Measurements from ENCODE around the gene KCNG4. TPM values are rescaled to one million over a fixed set of nuclear protein-coding genes. Genes with fewer than 3 reads are reported as not detected.
"Not testable (repeated sequence)": the region's sequence is repeated elsewhere in the genome, so short reads cannot be mapped to it uniquely, and the experiment has no call there.

KCNG4 gene
- total RNA-seq, 2 experiments from 2014 or later = not detected

DNA sequence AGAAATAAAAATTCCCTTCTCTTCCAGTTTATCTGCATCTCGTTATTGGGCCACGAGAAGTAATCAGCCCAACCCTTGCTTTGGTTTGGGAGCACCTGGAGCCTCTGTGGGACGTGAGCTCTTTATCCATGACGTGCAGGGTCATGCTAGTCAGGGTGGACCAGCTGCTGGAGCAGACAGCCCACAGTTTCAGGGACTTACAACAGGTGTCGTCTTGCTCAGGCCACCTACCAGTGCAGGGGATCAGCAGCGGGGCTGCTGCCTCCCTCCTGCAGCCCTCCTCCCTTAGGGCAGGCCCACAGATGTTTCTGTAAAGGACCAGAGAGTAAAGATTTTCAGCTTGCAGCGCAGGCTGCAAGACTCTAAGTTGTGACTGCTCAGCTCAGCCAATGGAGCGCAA, 31.9 kb downstream of the KCNG4 start:
- H3K4me1 Mint-ChIP-seq (ENCODE audit: low read depth) = peaks cover 2% of the 10 kb centered on the region
- no peak overlapping the region for H3K27ac Mint-ChIP-seq
- no peak for ATAC-seq
- POLR2A ChIA-PET = no interaction called here
- no peak for DNase-seq
- intact Hi-C loops (cut with micrococcal nuclease) = no loop called here
- H3K9me3 Mint-ChIP-seq = no peaks in the 10 kb centered on the region
- no peak for TF ChIP-seq CTCF (IDR thresholded peaks at IDR 0.05)
- no peaks in the 10 kb centered on the region for H3K27me3 Mint-ChIP-seq
- no peaks in the 10 kb centered on the region for H3K36me3 Mint-ChIP-seq (ENCODE audit: low read depth)
- CTCF ChIA-PET = interaction anchor here (1.3 to 1.4 kb wide), 2 partner anchors 14 to 120 kb away, joined by 3 read pairs; no protein-coding TSS in a partner anchor
- H3K4me3 Mint-ChIP-seq = no peak overlapping the region

DNA sequence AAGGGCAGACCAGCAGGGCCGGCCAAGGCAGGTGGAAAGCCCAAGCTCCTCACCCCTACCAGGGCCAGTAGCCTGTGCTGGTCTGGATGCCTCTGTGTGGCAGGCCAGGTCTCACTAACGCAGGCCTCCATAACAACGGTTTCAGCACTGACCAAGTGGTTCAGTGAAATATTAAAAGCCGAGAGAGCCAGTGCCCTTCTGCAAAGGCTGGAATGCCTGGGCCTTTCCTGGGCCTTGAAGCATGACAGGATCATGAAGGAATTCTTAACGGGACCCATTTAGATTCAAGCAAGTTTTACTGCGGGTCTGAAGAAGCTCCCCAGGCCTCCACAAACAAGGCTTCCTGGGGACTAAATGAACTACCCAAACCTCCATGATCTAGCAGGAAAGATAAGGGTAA, 32.6 kb downstream of the KCNG4 start:
- Mint-ChIP-seq H3K36me3 (ENCODE audit: low read depth) (no peaks in the 10 kb centered on the region), H3K4me3 (no peak overlapping the region), H3K27me3 (no peaks in the 10 kb centered on the region), H3K9me3 (no peaks in the 10 kb centered on the region), H3K4me1 (ENCODE audit: low read depth) (peaks cover 2% of the 10 kb centered on the region), H3K27ac (no peak overlapping the region)
- POLR2A ChIA-PET = no interaction called here
- ATAC-seq (no peak), DNase-seq (no peak)
- intact Hi-C loops (cut with micrococcal nuclease) = no loop called here
- TF ChIP-seq CTCF (IDR thresholded peaks at IDR 0.05) = no peak
- CTCF ChIA-PET = interaction anchor here (1.3 to 1.4 kb wide), 2 partner anchors 15 to 119 kb away, joined by 3 read pairs; no protein-coding TSS in a partner anchor

DNA sequence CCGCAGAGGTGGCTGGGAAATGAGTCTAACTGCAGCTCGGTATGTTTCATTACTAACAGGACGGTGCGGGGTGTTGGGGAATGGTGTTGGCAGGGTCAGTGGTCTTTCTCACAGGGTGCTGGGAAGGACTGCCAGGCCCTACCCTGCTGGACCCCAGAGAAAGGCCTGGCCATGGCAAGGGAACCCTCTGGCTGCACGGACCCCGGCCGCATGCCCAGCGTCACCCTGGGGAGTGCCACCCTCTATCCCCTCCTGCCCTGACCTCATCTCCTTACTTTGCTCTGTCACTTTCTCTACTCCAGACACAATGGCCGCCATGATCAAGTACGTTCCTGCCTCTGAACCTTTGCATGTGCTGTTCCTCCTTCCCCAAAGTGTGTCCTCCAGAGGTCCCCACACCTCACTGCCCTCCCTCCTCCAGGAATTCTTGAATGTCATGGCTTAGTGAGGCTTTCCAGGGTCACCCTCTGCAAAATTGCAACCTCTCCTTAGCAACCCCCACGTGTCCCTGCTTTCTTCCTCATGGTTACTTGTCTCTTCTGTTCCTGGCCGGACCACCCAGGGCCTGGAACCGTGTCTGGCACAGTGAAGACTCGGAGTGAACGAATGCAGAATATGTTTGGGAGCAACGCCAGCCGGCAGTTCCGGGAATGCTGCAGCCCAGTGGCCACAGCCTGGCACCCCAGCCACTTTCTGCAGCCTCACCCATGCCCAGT, 33.7 kb downstream of the KCNG4 start:
- H3K9me3 Mint-ChIP-seq = no peaks in the 10 kb centered on the region
- no peak for DNase-seq
- H3K27me3 Mint-ChIP-seq = no peaks in the 10 kb centered on the region
- no peak for ATAC-seq
- no peaks in the 10 kb centered on the region for H3K36me3 Mint-ChIP-seq (ENCODE audit: low read depth)
- intact Hi-C loops (cut with micrococcal nuclease) = no loop called here
- no peak overlapping the region for H3K27ac Mint-ChIP-seq
- peaks cover 2% of the 10 kb centered on the region for H3K4me1 Mint-ChIP-seq (ENCODE audit: low read depth)
- ChIA-PET POLR2A (no interaction called here), CTCF (no interaction called here)
- TF ChIP-seq CTCF (IDR thresholded peaks at IDR 0.05) = no peak
- H3K4me3 Mint-ChIP-seq = no peak overlapping the region

- H3K4me1 Mint-ChIP-seq (ENCODE audit: low read depth); DNase-seq; intact Hi-C loops (cut with micrococcal nuclease); H3K9me3 Mint-ChIP-seq; H3K27me3 Mint-ChIP-seq; H3K27ac Mint-ChIP-seq; POLR2A ChIA-PET; H3K4me3 Mint-ChIP-seq; ATAC-seq; H3K36me3 Mint-ChIP-seq (ENCODE audit: low read depth): not testable (repeated sequence)
- CTCF ChIA-PET = interaction anchor here (1.4 kb wide), 1 partner anchor 30 kb away, joined by 4 read pairs; no protein-coding TSS in a partner anchor
These were observed 34.7 kb downstream of the KCNG4 start for GRCh38 chr16:84205123-84205522.

- not testable (repeated sequence) for H3K27ac Mint-ChIP-seq, H3K4me3 Mint-ChIP-seq
- CTCF ChIA-PET = interaction anchor here (1.4 to 1.6 kb wide), 3 partner anchors 29 to 278 kb away, joined by 3 to 4 read pairs (median 4); no protein-coding TSS in a partner anchor
These were observed 35.3 kb downstream of the KCNG4 start for GRCh38 chr16:84204551-84204950.

GRCh38 chr16:84199861-84200260, 40.0 kb downstream of the KCNG4 start:
- intact Hi-C loops (cut with micrococcal nuclease) = no loop called here
- Mint-ChIP-seq H3K9me3 (no peaks in the 10 kb centered on the region), H3K4me1 (ENCODE audit: low read depth) (no peaks in the 10 kb centered on the region), H3K4me3 (no peak overlapping the region), H3K27ac (no peak overlapping the region), H3K36me3 (ENCODE audit: low read depth) (no peaks in the 10 kb centered on the region), H3K27me3 (no peaks in the 10 kb centered on the region)
- ATAC-seq (no peak), DNase-seq (no peak)
- no peak for TF ChIP-seq CTCF (IDR thresholded peaks at IDR 0.05)
- ChIA-PET POLR2A (no interaction called here), CTCF (no interaction called here)

More at GRCh38 chr16:84204551-84204950, 35.3 kb downstream of the KCNG4 start:
- H3K36me3 Mint-ChIP-seq (ENCODE audit: low read depth); H3K4me1 Mint-ChIP-seq (ENCODE audit: low read depth); H3K9me3 Mint-ChIP-seq; intact Hi-C loops (cut with micrococcal nuclease); ATAC-seq; POLR2A ChIA-PET; DNase-seq; H3K27me3 Mint-ChIP-seq: not testable (repeated sequence)
